K562 (cell line): ENCODE measurements around the gene CPZ. TPM values are rescaled to one million over a fixed set of nuclear protein-coding genes. Genes with fewer than 3 reads are reported as not detected.

ENCODE experiments used
- ATAC-seq: fragments of 200-7000 bp; cut with Tn5 transposase; 3 replicates; pipeline ENCODE4 v1.9.1; 2020; ENCODE audit warnings: moderate library complexity
- BruUV-seq: library from RNA; stranded (reverse); fragments of 400-500 nt; replicated peaks from 2 replicates; lab custom pipeline; 2021; lab: Mats Ljungman, UMichigan
- CTCF ChIA-PET: fragments of 300-600 bp; formaldehyde crosslinking; extraction: SDS; loops from one replicate; lab custom pipeline; 2021; ENCODE audit warnings: low intra/inter-chr PET ratio; lab: Yijun Ruan, JAX
- POLR2A ChIA-PET: fragments of 300-600, 350-650 bp; sonication (Branson Sonifier 250); formaldehyde crosslinking; extraction: SDS; loops from one replicate; lab custom pipeline; 2021; ENCODE audit warnings: antibody characterized with exemption, inconsistent platforms; lab: Yijun Ruan, JAX
- DNase-seq, 4 experiments: peaks; one replicate each; pipeline versions ENCODE4 v3.0.0 to v3.0.0-alpha.2; 2011 to 2018; ENCODE audit warnings: low spot score in 3 of 4, mixed read lengths in 3 of 4; ENCODE audit errors: extremely low read depth in 1 of 4
- FAIRE-seq: peaks from 2 replicates; lab custom pipeline; 2011; peaks lifted over from hg19 to GRCh38; lab: Jason Lieb, UNC
- H2AFZ ChIP-seq: 2 replicates; pipeline ENCODE4 v1.6.0; 2011; ENCODE audit warnings: low read depth, low read length, control low read depth, inconsistent platforms
- H3K27ac ChIP-seq: fragments of 200-600 bp; 3 replicates; pipeline ENCODE4 v1.8.0; 2011; ENCODE audit warnings: low read depth, mild to moderate bottlenecking, control low read depth, inconsistent platforms, low read length, moderate library complexity, mixed read lengths; ENCODE audit errors: extremely low read depth
- H3K27me3 ChIP-seq, 2 experiments: fragments of 300-600 bp in 1 of 2; 2 replicates in 1 of 2; 3 replicates in 1 of 2; pipeline versions ENCODE4 v1.6.0 to v1.8.0; 2011; ENCODE audit warnings: inconsistent platforms in 2 of 2, low read length in 2 of 2, mild to moderate bottlenecking in 1 of 2, mixed read lengths in 1 of 2, moderate library complexity in 1 of 2; ENCODE audit not compliant: control insufficient read depth in 2 of 2, insufficient read depth in 2 of 2
- H3K36me3 ChIP-seq: fragments of 300-600 bp; 3 replicates; pipeline ENCODE4 v1.8.0; 2011; ENCODE audit warnings: mild to moderate bottlenecking, low read length, inconsistent platforms; ENCODE audit not compliant: control insufficient read depth, insufficient read depth
- H3K4me1 ChIP-seq, 2 experiments: fragments of 200-600 bp in 1 of 2; replicated peaks in 1 of 2; 2 replicates in 1 of 2; 3 replicates in 1 of 2; pipeline versions ENCODE4 v1.5.1 to v1.8.0; 2011; ENCODE audit warnings: inconsistent platforms in 2 of 2, low read length in 2 of 2, mild to moderate bottlenecking in 1 of 2, mixed read lengths in 1 of 2, moderate library complexity in 1 of 2; ENCODE audit not compliant: control insufficient read depth in 2 of 2, insufficient read depth in 2 of 2
- H3K4me2 ChIP-seq: 2 replicates; pipeline ENCODE4 v1.6.1; 2011; ENCODE audit warnings: low read length, control low read depth, inconsistent platforms, mixed read lengths; ENCODE audit not compliant: insufficient read depth
- H3K4me3 ChIP-seq: fragments of 200-600 bp; sonication (generic), shearing (Covaris generic); 2 replicates; pipeline ENCODE4 v1.5.1; 2016; ENCODE audit warnings: control low read depth, inconsistent platforms
- H3K79me2 ChIP-seq: fragments of 200-600 bp; 3 replicates; pipeline ENCODE4 v1.8.0; 2011; ENCODE audit warnings: low read length, inconsistent platforms; ENCODE audit not compliant: control insufficient read depth, insufficient read depth
- H3K9ac ChIP-seq, 2 experiments: 2 replicates each; pipeline versions ENCODE4 v1.6.0 to v1.6.1; 2011; ENCODE audit warnings: low read depth in 2 of 2, low read length in 2 of 2, control low read depth in 1 of 2, inconsistent platforms in 1 of 2, mild to moderate bottlenecking in 1 of 2, mixed read lengths in 1 of 2; ENCODE audit not compliant: insufficient read depth in 1 of 2
- H3K9me1 ChIP-seq: one replicate; pipeline ENCODE4 v1.6.0; 2011; ENCODE audit warnings: inconsistent platforms, mild to moderate bottlenecking, low read length, moderate library complexity; ENCODE audit not compliant: control insufficient read depth, insufficient read depth
- H3K9me3 ChIP-seq: replicated peaks from 2 replicates; pipeline ENCODE4 v1.5.1; 2011; ENCODE audit warnings: low read depth, low read length, inconsistent platforms; ENCODE audit not compliant: control insufficient read depth, insufficient read depth
- H4K20me1 ChIP-seq: replicated peaks from 2 replicates; pipeline ENCODE4 v1.6.1; 2011; ENCODE audit warnings: low read length, inconsistent platforms, mixed read lengths; ENCODE audit not compliant: control insufficient read depth, insufficient read depth
- BCL6 ChIP-seq: fragments of 250-450 bp; sonication (Bioruptor Pico); IDR thresholded peaks from 2 replicates; pipeline ENCODE4 v1.4.0; 2020
- CEBPB ChIP-seq: fragments of 450-650 bp; IDR thresholded peaks from 2 replicates; pipeline ENCODE4 v1.6.1; 2016; ENCODE audit warnings: missing genetic modification characterization, missing compliant biosample characterization
- ELF1 ChIP-seq: fragments of 200-800 bp; sonication (Bioruptor generic); IDR thresholded peaks from 2 replicates; pipeline ENCODE4 v1.6.1; 2016; ENCODE audit warnings: missing genetic modification characterization, missing compliant biosample characterization
- MAZ ChIP-seq, 2 experiments: fragments of 450-650 bp in 1 of 2; sonication (generic) in 1 of 2; formaldehyde crosslinking; IDR thresholded peaks in 1 of 2; conservative IDR thresholded peaks in 1 of 2; 2 replicates each; pipeline versions ENCODE4 v1.4.0 to v1.5.0; 2020; ENCODE audit warnings: mild to moderate bottlenecking in 1 of 2, missing genetic modification reagents in 1 of 2
- NFXL1 ChIP-seq: fragments of 450-650 bp; formaldehyde crosslinking; IDR thresholded peaks from 2 replicates; pipeline ENCODE4 v1.4.0; 2021; ENCODE audit warnings: mild to moderate bottlenecking
- NR3C1 ChIP-seq: sonication (generic); formaldehyde crosslinking; IDR thresholded peaks from 2 replicates; pipeline ENCODE4 v1.8.1; 2022; ENCODE audit warnings: missing genetic modification reagents
- RBM15 ChIP-seq: fragments of 200-400 bp; formaldehyde crosslinking; IDR thresholded peaks from 2 replicates; pipeline ENCODE4 v1.6.1; 2018; ENCODE audit warnings: mild to moderate bottlenecking, low read length, moderate library complexity; ENCODE audit not compliant: insufficient read depth
- SMAD4 ChIP-seq: fragments of 250-450 bp; sonication (Bioruptor Pico); conservative IDR thresholded peaks from 2 replicates; pipeline ENCODE4 v1.8.0; 2021; ENCODE audit warnings: inconsistent platforms, mild to moderate bottlenecking, moderate library complexity
- ZNF24 ChIP-seq: fragments of 450-650 bp; IDR thresholded peaks from 2 replicates; pipeline ENCODE4 v1.6.1; 2016
- ZNF311 ChIP-seq: fragments of 250-450 bp; sonication (Bioruptor Pico); IDR thresholded peaks from 2 replicates; pipeline ENCODE4 v1.4.0; 2020; ENCODE audit warnings: mild to moderate bottlenecking, moderate library complexity
- ZNF41 ChIP-seq: fragments of 250-450 bp; sonication (Bioruptor Pico); conservative IDR thresholded peaks from 2 replicates; pipeline ENCODE4 v1.4.0; 2020; ENCODE audit warnings: mild to moderate bottlenecking
- ZNF57 ChIP-seq: fragments of 450-650 bp; formaldehyde crosslinking; IDR thresholded peaks from 2 replicates; pipeline ENCODE4 v1.4.0; 2020; ENCODE audit warnings: mild to moderate bottlenecking, moderate library complexity
- WGBS: fragments of 100-300 bp; shearing (Covaris generic); methylation state at CpG from one replicate; pipeline ENCODE4 v1.1.6; 2016; ENCODE audit warnings: low coverage, mixed read lengths; ENCODE audit not compliant: insufficient coverage; ENCODE audit errors: missing lambda C conversion rate; 5-methylcytosine and 5-hydroxymethylcytosine counted together
- in situ Hi-C: fragments of 300-500 bp; cut with MboI; formaldehyde crosslinking; loops from 4 replicates; pipeline ENCODE4 v1.15.0; 2018; ENCODE audit warnings: inconsistent platforms, mixed read lengths
- intact Hi-C: fragments of 100-400 bp; cut with micrococcal nuclease; formaldehyde crosslinking; loops from 2 replicates; pipeline ENCODE4 v1.14.2; 2022
- polyA plus RNA-seq, 8 experiments: library from polyadenylated mRNA; depleted of rRNA in 4 of 8; stranded (reverse) in 5 of 8; unstranded in 3 of 8; fragments of >200 nt; fragmentation: Nextera tagmentation in 2 of 8; fragmentation: Illumina TruSeq in 1 of 8; extraction: Ambion mirVana in 2 of 8; extraction: Trizol in 1 of 8; gene quantifications; 2 replicates each; pipeline versions ENCODE4 v1.2.1 to v1.2.3, GENCODE V29; 2011 to 2014; ENCODE audit warnings: inconsistent platforms in 1 of 8, missing spikeins in 1 of 8
- total RNA-seq, 7 experiments: library from RNA; depleted of rRNA in 6 of 7; stranded (reverse); fragments of >200 nt in 6 of 7; fragmentation: Illumina TruSeq in 2 of 7; extraction: Trizol in 2 of 7; gene quantifications; 2 replicates each; pipeline versions ENCODE4 v1.2.1 to v1.2.3, GENCODE V29; 2011 to 2021; ENCODE audit warnings: low replicate concordance in 1 of 7
- TF ChIP-seq, protein P1 (sequence below), 2 experiments: fragments of 150-350 bp in 1 of 2; IDR thresholded peaks; 2 replicates each; pipeline ENCODE4 v1.6.1; 2012 to 2016; ENCODE audit warnings: low read depth in 2 of 2, low read length in 2 of 2, mild to moderate bottlenecking in 1 of 2, moderate library complexity in 1 of 2
- TF ChIP-seq, protein P2 (sequence below): IDR thresholded peaks from 2 replicates; pipeline ENCODE4 v1.6.1; 2011; ENCODE audit warnings: borderline replicate concordance, low read depth, mild to moderate bottlenecking, moderate library complexity, low read length; ENCODE audit not compliant: insufficient read depth, poor library complexity, severe bottlenecking
- TF ChIP-seq, protein P3 (sequence below): fragments of 250-450 bp; sonication (Bioruptor Pico); IDR thresholded peaks from 2 replicates; pipeline ENCODE4 v1.8.0; 2022; ENCODE audit warnings: inconsistent platforms

The CPZ gene
- total and polyA plus RNA-seq, 9 of the 15 experiments (the other 6 are each of a cell fraction or from before 2014, with no cell fraction given) = 0.06 to 2.2 (median 1.2) TPM; not detected in 1

DNA sequence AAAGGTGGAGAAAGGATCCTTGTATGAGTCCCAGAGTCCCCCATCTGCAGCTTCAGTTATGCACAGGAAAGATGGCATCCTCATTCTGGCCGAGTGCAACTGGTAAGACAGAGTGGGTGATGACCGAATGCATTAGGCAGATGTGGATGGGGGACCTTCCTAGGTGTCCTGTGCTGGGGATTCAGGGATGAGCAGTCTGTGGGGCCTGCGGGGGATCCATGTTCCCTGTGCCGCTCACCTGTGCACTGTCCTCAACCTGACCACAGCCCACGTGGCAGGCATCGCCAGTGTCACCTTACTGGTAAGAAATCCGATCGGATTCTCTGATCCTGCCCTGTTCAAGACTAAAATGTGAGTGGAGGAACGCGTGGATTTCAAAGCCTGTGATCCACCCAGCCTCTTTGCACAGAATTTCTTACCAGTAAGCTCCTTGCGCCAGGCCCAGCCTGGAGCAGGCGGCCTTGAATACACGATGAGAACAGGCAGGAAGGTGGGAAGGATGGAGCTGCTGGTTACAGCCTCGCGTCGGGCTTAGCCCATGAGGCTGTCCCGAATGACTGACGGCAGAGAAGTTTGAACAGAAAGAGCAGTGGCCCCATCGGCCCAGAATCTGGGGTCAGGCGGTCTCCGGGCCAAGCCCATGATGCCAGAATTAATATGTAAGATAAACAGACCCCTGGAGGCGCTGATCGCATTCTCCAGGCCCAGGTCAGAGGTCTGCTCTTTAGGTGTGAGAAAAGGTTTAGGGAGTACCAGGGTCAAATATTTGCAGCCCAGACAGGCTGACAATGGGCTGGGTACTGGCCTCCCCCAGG, 56.5 kb downstream of the CPZ start:
- Histone ChIP-seq H3K4me2 (no peak overlapping the region), H3K79me2 (no peaks in the 10 kb centered on the region), H3K9me1 (no peaks in the 10 kb centered on the region), H2AFZ (no peak overlapping the region), H4K20me1 (no peaks in the 10 kb centered on the region), H3K9me3 (no peaks in the 10 kb centered on the region), H3K4me1 (no peaks in the 10 kb centered on the region), H3K27ac (no peak overlapping the region), H3K27me3 (peaks cover 24 to 90% of the 10 kb centered on the region in 2 experiments), H3K9ac (no peak overlapping the region), H3K36me3 (no peaks in the 10 kb centered on the region), H3K4me3 (no peak overlapping the region)
- DNase-seq = no peak
- ChIA-PET POLR2A (interaction anchor here (0.6 to 1.6 kb wide), 4 partner anchors 9 to 194 kb away, joined by 3 read pairs; no protein-coding TSS in a partner anchor), CTCF (no interaction called here)
- intact Hi-C loops = no loop called here
- ATAC-seq = no peak
- FAIRE-seq = no peak
- BruUV-seq = no TSS peak
- in situ Hi-C loops = no loop called here
- 2% methylated on average over 23 of the region's 23 CpGs for WGBS
- TF ChIP-seq ZNF24 (no peak), BCL6 (CRISPR knock-in tag) (no peak), ZNF41 (CRISPR knock-in tag) (no peak), RBM15 (no peak), NFXL1 (CRISPR knock-in tag) (no peak), ZNF311 (CRISPR knock-in tag) (no peak), SMAD4 (CRISPR knock-in tag) (no peak), MAZ (CRISPR knock-in tag; conservative IDR thresholded peaks at IDR 0.05 in 1 of 2, IDR thresholded peaks at IDR 0.05 in 1 of 2) (no peak), ZNF57 (CRISPR knock-in tag) (no peak), ELF1 (no peak), CEBPB (tag) (no peak), NR3C1 (no peak)
- TF ChIP-seq, protein P1, sequence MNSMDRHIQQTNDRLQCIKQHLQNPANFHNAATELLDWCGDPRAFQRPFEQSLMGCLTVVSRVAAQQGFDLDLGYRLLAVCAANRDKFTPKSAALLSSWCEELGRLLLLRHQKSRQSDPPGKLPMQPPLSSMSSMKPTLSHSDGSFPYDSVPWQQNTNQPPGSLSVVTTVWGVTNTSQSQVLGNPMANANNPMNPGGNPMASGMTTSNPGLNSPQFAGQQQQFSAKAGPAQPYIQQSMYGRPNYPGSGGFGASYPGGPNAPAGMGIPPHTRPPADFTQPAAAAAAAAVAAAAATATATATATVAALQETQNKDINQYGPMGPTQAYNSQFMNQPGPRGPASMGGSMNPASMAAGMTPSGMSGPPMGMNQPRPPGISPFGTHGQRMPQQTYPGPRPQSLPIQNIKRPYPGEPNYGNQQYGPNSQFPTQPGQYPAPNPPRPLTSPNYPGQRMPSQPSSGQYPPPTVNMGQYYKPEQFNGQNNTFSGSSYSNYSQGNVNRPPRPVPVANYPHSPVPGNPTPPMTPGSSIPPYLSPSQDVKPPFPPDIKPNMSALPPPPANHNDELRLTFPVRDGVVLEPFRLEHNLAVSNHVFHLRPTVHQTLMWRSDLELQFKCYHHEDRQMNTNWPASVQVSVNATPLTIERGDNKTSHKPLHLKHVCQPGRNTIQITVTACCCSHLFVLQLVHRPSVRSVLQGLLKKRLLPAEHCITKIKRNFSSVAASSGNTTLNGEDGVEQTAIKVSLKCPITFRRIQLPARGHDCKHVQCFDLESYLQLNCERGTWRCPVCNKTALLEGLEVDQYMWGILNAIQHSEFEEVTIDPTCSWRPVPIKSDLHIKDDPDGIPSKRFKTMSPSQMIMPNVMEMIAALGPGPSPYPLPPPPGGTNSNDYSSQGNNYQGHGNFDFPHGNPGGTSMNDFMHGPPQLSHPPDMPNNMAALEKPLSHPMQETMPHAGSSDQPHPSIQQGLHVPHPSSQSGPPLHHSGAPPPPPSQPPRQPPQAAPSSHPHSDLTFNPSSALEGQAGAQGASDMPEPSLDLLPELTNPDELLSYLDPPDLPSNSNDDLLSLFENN (IDR thresholded peaks at IDR 0.05; ENCODE audit: low read depth in 2 of 2, low read length in 2 of 2) = no peak
- TF ChIP-seq, protein P2, sequence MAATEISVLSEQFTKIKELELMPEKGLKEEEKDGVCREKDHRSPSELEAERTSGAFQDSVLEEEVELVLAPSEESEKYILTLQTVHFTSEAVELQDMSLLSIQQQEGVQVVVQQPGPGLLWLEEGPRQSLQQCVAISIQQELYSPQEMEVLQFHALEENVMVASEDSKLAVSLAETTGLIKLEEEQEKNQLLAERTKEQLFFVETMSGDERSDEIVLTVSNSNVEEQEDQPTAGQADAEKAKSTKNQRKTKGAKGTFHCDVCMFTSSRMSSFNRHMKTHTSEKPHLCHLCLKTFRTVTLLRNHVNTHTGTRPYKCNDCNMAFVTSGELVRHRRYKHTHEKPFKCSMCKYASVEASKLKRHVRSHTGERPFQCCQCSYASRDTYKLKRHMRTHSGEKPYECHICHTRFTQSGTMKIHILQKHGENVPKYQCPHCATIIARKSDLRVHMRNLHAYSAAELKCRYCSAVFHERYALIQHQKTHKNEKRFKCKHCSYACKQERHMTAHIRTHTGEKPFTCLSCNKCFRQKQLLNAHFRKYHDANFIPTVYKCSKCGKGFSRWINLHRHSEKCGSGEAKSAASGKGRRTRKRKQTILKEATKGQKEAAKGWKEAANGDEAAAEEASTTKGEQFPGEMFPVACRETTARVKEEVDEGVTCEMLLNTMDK = no peak
- TF ChIP-seq, protein P3, sequence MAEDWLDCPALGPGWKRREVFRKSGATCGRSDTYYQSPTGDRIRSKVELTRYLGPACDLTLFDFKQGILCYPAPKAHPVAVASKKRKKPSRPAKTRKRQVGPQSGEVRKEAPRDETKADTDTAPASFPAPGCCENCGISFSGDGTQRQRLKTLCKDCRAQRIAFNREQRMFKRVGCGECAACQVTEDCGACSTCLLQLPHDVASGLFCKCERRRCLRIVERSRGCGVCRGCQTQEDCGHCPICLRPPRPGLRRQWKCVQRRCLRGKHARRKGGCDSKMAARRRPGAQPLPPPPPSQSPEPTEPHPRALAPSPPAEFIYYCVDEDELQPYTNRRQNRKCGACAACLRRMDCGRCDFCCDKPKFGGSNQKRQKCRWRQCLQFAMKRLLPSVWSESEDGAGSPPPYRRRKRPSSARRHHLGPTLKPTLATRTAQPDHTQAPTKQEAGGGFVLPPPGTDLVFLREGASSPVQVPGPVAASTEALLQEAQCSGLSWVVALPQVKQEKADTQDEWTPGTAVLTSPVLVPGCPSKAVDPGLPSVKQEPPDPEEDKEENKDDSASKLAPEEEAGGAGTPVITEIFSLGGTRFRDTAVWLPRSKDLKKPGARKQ (CRISPR knock-in tag) = no peak
